HCT116 (cell line): ENCODE data around the gene ABCB10. TPM values are rescaled to one million over a fixed set of nuclear protein-coding genes. Genes with fewer than 3 reads are reported as not detected.

Experiments used
- ATAC-seq: fragments of 200-7000 bp; cut with Tn5 transposase; 2 replicates; pipeline ENCODE4 v1.9.1; 2020; ENCODE audit warnings: mild to moderate bottlenecking, moderate library complexity
- BruUV-seq: library from RNA; stranded (reverse); fragments of 400-500 nt; replicated peaks from 2 replicates; lab custom pipeline; 2021; lab: Mats Ljungman, UMichigan
- CTCF ChIA-PET: fragments of 300-600 bp; sonication (Branson Sonifier 250); formaldehyde crosslinking; loops from one replicate; lab custom pipeline; 2021; ENCODE audit warnings: antibody characterized with exemption; lab: Charles Lee
- POLR2A ChIA-PET: fragments of 300-600, 350-600 bp; sonication (Branson Sonifier 250); formaldehyde crosslinking; loops from one replicate; lab custom pipeline; 2021; ENCODE audit warnings: antibody characterized with exemption; lab: Charles Lee
- RAD21 ChIA-PET, 2 experiments: fragments of 300-600 bp; sonication (Branson Sonifier 250); formaldehyde crosslinking; loops; one replicate each; lab custom pipeline; 2023; ENCODE audit warnings: low total read pairs in 2 of 2; ENCODE audit not compliant: uncharacterized antibody in 2 of 2, unreplicated experiment in 2 of 2, low non-redundant PET in 1 of 2; lab: Charles Lee
- DNase-seq: peaks from one replicate; pipeline ENCODE4 v3.0.0-alpha.2; 2010; ENCODE audit warnings: low read depth, low spot score
- H2AFZ ChIP-seq: fragments of 200-600 bp; shearing (Covaris generic), sonication (generic); 2 replicates; pipeline ENCODE4 v1.6.1; 2017; ENCODE audit warnings: low read depth, mixed run types, mixed read lengths, antibody characterized with exemption, low read length; ENCODE audit not compliant: poor library complexity, severe bottlenecking
- H3K27ac ChIP-seq: 2 replicates; pipeline ENCODE4 v1.5.1; 2012; ENCODE audit warnings: low read depth, low read length
- H3K27me3 ChIP-seq: fragments of 200-600 bp; sonication (generic); 2 replicates; pipeline ENCODE4 v1.6.1; 2016; ENCODE audit warnings: mixed run types, low read length, mixed read lengths; ENCODE audit not compliant: insufficient read depth
- H3K36me3 ChIP-seq, 2 experiments: fragments of 200-500 bp in 1 of 2; fragments of 200-600 bp in 1 of 2; sonication (Bioruptor generic) in 1 of 2; sonication (generic) in 1 of 2; 2 replicates each; pipeline versions ENCODE4 v1.5.1 to v1.6.1; 2014 to 2016; ENCODE audit warnings: low read length in 2 of 2, inconsistent platforms in 1 of 2, mixed read lengths in 1 of 2, mixed run types in 1 of 2; ENCODE audit not compliant: insufficient read depth in 2 of 2, control insufficient read depth in 1 of 2
- H3K4me1 ChIP-seq, 2 experiments: fragments of 200-600 bp in 1 of 2; sonication (generic) in 1 of 2; 2 replicates each; pipeline versions ENCODE4 v1.5.1 to v1.6.1; 2012 to 2017; ENCODE audit warnings: low read length in 2 of 2, inconsistent platforms in 1 of 2, mild to moderate bottlenecking in 1 of 2, mixed read lengths in 1 of 2, mixed run types in 1 of 2, moderate library complexity in 1 of 2; ENCODE audit not compliant: insufficient read depth in 2 of 2, control insufficient read depth in 1 of 2
- H3K4me2 ChIP-seq: fragments of 200-600 bp; sonication (generic); 2 replicates; pipeline ENCODE4 v1.6.1; 2017; ENCODE audit warnings: mixed run types, low read length, mixed read lengths
- H3K4me3 ChIP-seq, 2 experiments: fragments of 200-600 bp in 1 of 2; sonication (generic) in 1 of 2; replicated peaks in 1 of 2; 2 replicates each; pipeline ENCODE4 v1.5.1; 2011 to 2016; ENCODE audit warnings: low read length in 2 of 2, control low read depth in 1 of 2, low read depth in 1 of 2, mild to moderate bottlenecking in 1 of 2, mixed read lengths in 1 of 2, mixed run types in 1 of 2
- H3K79me2 ChIP-seq: fragments of 200-600 bp; sonication (generic); 2 replicates; pipeline ENCODE4 v1.6.1; 2017; ENCODE audit warnings: mild to moderate bottlenecking, mixed run types, low read length, moderate library complexity, mixed read lengths; ENCODE audit not compliant: insufficient read depth
- H3K9ac ChIP-seq: fragments of 200-600 bp; sonication (generic); 2 replicates; pipeline ENCODE4 v1.6.1; 2016; ENCODE audit warnings: low read length, mixed read lengths
- H3K9me2 ChIP-seq: fragments of 200-600 bp; sonication (generic), shearing (Covaris generic); 2 replicates; pipeline ENCODE4 v1.6.1; 2017; ENCODE audit warnings: mixed run types, mild to moderate bottlenecking, moderate library complexity; ENCODE audit not compliant: insufficient read depth
- H3K9me3 ChIP-seq, 2 experiments: fragments of 200-500 bp in 1 of 2; fragments of 200-600 bp in 1 of 2; sonication (Bioruptor generic) in 1 of 2; sonication (generic) in 1 of 2; 2 replicates each; pipeline ENCODE4 v1.6.1; 2014 to 2017; ENCODE audit warnings: low read length in 2 of 2, mixed read lengths in 2 of 2, inconsistent platforms in 1 of 2, low read depth in 1 of 2, mild to moderate bottlenecking in 1 of 2, mixed run types in 1 of 2, moderate library complexity in 1 of 2; ENCODE audit not compliant: control insufficient read depth in 1 of 2, insufficient read depth in 1 of 2
- H4K20me1 ChIP-seq: fragments of 200-600 bp; sonication (generic), shearing (Covaris generic); 2 replicates; pipeline ENCODE4 v1.6.1; 2017; ENCODE audit warnings: mixed run types, mild to moderate bottlenecking, moderate library complexity; ENCODE audit not compliant: insufficient read depth
- ATF3 ChIP-seq: IDR thresholded peaks from 2 replicates; pipeline ENCODE4 v1.6.1; 2012
- CEBPB ChIP-seq: IDR thresholded peaks from 2 replicates; pipeline ENCODE4 v1.6.1; 2012; ENCODE audit warnings: low read depth
- EGR1 ChIP-seq: IDR thresholded peaks from 2 replicates; pipeline ENCODE4 v1.6.1; 2012; ENCODE audit warnings: low read depth
- EZH2 ChIP-seq: fragments of 200-600 bp; sonication (generic); IDR thresholded peaks from 2 replicates; pipeline ENCODE4 v1.6.1; 2017; ENCODE audit warnings: antibody characterized with exemption, mixed run types
- EZH2phosphoT487 ChIP-seq: fragments of 200-600 bp; IDR thresholded peaks from 2 replicates; pipeline ENCODE4 v1.6.1; 2018; ENCODE audit warnings: antibody characterized with exemption, borderline replicate concordance
- MAX ChIP-seq: IDR thresholded peaks from 2 replicates; pipeline ENCODE4 v1.6.1; 2012
- POLR2A ChIP-seq: IDR thresholded peaks from 2 replicates; pipeline ENCODE4 v1.7.0; 2011; ENCODE audit warnings: borderline replicate concordance; ENCODE audit not compliant: insufficient read depth, insufficient read length; ENCODE audit errors: extremely low read depth
- POLR2AphosphoS5 ChIP-seq: IDR thresholded peaks from 2 replicates; pipeline ENCODE4 v1.6.1; 2011; ENCODE audit warnings: mild to moderate bottlenecking, low read depth, low read length, moderate library complexity
- RAD21 ChIP-seq: IDR thresholded peaks from 2 replicates; pipeline ENCODE4 v1.6.1; 2012; ENCODE audit warnings: low read depth, mild to moderate bottlenecking
- REST ChIP-seq: IDR thresholded peaks from 2 replicates; pipeline ENCODE4 v1.6.1; 2012; ENCODE audit warnings: low read depth
- SP1 ChIP-seq: IDR thresholded peaks from 2 replicates; pipeline ENCODE4 v1.6.1; 2012; ENCODE audit warnings: low read depth
- SRF ChIP-seq: IDR thresholded peaks from 2 replicates; pipeline ENCODE4 v1.6.1; 2012; ENCODE audit warnings: low read depth
- YY1 ChIP-seq: IDR thresholded peaks from 2 replicates; pipeline ENCODE4 v1.6.1; 2011; ENCODE audit warnings: low read length, low read depth, moderate library complexity, mild to moderate bottlenecking; ENCODE audit not compliant: insufficient replicate concordance; ENCODE audit errors: extremely low read depth
- ZNF274 ChIP-seq: fragments of 200-500 bp; sonication (Bioruptor generic); IDR thresholded peaks from 2 replicates; pipeline ENCODE4 v1.6.1; 2014; ENCODE audit warnings: mild to moderate bottlenecking, low read depth, low read length, inconsistent platforms
- intact Hi-C: fragments of 100-400 bp; cut with micrococcal nuclease; formaldehyde crosslinking; loops from 2 replicates; pipeline ENCODE4 v1.10.0; 2022
- total RNA-seq: library from RNA; stranded (reverse); gene quantifications from one replicate; pipeline ENCODE4 v1.2.1, GENCODE V29; 2021; ENCODE audit not compliant: unreplicated experiment

Gene ABCB10
- total RNA-seq, 1 experiment from 2014 or later, result 20.3 TPM

- H3K9ac ChIP-seq, result no peak overlapping the region
- H4K20me1 ChIP-seq, result no peaks in the 10 kb centered on the region
- no peaks in the 10 kb centered on the region for H3K79me2 ChIP-seq
- peaks cover 34 to 55% of the 10 kb centered on the region in 2 experiments for H3K36me3 ChIP-seq
- ChIA-PET CTCF (no interaction called here), RAD21 (no interaction called here), POLR2A (no interaction called here)
- no peaks in the 10 kb centered on the region for H3K9me2 ChIP-seq
- ATAC-seq (no peak), DNase-seq (no peak)
- H3K27ac ChIP-seq, result no peak overlapping the region
- no peaks in the 10 kb centered on the region for H3K4me1 ChIP-seq
- intact Hi-C loops, result no loop called here
- no peaks in the 10 kb centered on the region for H3K27me3 ChIP-seq
- H3K4me3 ChIP-seq, result no peak overlapping the region
- no peak overlapping the region for H2AFZ ChIP-seq
- no peaks in the 10 kb centered on the region for H3K9me3 ChIP-seq
- H3K4me2 ChIP-seq, result no peak overlapping the region
- TF ChIP-seq YY1, result no peak
- no peak for TF ChIP-seq POLR2A
- TF ChIP-seq EGR1, result no peak
- no peak for TF ChIP-seq REST
- no peak for TF ChIP-seq ZNF274
- TF ChIP-seq RAD21, result no peak
- TF ChIP-seq ATF3, result no peak
- no peak for TF ChIP-seq CEBPB
- no peak for TF ChIP-seq POLR2AphosphoS5
- no peak for TF ChIP-seq MAX
- no peak for TF ChIP-seq SRF
- TF ChIP-seq EZH2, result no peak
- TF ChIP-seq SP1, result no peak
- TF ChIP-seq EZH2phosphoT487, result no peak
- BruUV-seq, result no TSS peak
Observed at GRCh38 chr1:229495782-229496181, 62.7 kb downstream of the ABCB10 start.
